Suppressor macrophage treated with lipopolysaccharide for 4 hours (primary cell): ENCODE results near the gene KLHL7.
"Not testable (repeated sequence)": the region's sequence is repeated elsewhere in the genome, so short reads cannot be mapped to it uniquely, and the experiment has no call there.

Experiments
- DNase-seq: peaks from one replicate; pipeline ENCODE4 v3.0.0-alpha.2; 2020

The KLHL7 gene

GRCh38 chr7:23220690-23221305 lies 115.2 kb downstream of the KLHL7 start:
- DNase-seq = no peak

GRCh38 chr7:23222439-23223030 lies 117.0 kb downstream of the KLHL7 start:
- DNase-seq = no peak

GRCh38 chr7:23224364-23224763 lies 118.8 kb downstream of the KLHL7 start:
- DNase-seq = not testable (repeated sequence)

GRCh38 chr7:23226844-23227450 lies 121.4 kb downstream of the KLHL7 start:
- DNase-seq = no peak
